Activated naive CD8-positive, alpha-beta T cell treated with anti-CD3 and anti-CD28 coated beads, Interleukin-2, amount 50 U/mL, for 24 hours (primary cell): Measurements from ENCODE around the gene CYB561.

Source experiments
- ATAC-seq: fragments of 150-1000 bp; cut with Tn5 transposase; one replicate; pipeline ENCODE4 v1.10.0; 2021
- DNase-seq: peaks from one replicate; pipeline ENCODE4 v3.0.0; 2021
- H3K27ac Mint-ChIP-seq: one replicate; pipeline ENCODE4 v1.8.0; 2021; ENCODE audit warnings: mild to moderate bottlenecking, mixed read lengths
- H3K27me3 Mint-ChIP-seq: one replicate; pipeline ENCODE4 v1.8.0; 2021; ENCODE audit warnings: mixed read lengths
- H3K36me3 Mint-ChIP-seq: one replicate; pipeline ENCODE4 v1.8.0; 2021; ENCODE audit warnings: low read depth, mixed read lengths
- H3K4me1 Mint-ChIP-seq: one replicate; pipeline ENCODE4 v1.8.0; 2021; ENCODE audit warnings: mixed read lengths
- H3K4me3 Mint-ChIP-seq: one replicate; pipeline ENCODE4 v1.8.0; 2021; ENCODE audit warnings: mild to moderate bottlenecking, moderate library complexity, mixed read lengths
- H3K9me3 Mint-ChIP-seq: one replicate; pipeline ENCODE4 v1.8.0; 2021; ENCODE audit warnings: mixed read lengths

CYB561 gene

DNA sequence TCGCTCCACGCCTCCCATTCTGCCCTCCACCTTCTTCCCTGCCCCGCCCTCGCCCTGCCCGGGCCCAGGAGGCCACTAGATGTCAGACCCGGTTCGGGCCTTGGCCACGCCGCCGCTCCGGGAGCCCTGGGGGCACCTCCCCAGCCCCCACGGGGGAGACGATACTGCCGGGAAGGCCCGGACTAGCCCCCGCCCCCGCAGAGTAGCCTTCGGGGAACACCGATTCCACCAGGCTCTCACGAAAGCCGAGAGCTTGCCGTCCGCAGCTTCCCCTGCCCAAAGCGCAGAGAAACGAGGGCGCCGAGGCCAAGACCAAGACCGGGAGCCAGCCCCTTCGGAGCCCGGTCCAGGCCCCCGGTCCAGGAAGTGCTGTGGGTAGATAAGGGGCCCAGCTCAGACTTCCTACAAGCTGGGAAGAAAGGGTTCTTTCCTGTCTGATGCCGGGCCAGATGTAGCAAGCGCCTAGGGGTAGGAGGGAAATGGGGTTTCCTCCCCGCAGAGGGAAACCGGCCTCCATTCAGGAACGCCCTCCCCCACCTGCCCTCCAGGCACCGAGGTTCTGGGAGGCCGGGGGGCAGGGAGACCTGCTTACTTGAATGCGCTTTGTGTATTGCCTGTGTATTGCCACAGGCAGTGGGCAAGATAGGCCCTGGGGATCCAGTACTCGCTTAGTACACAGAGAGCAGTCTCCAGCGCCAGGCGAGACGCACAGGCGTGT, 806 bp upstream of the CYB561 start:
- Mint-ChIP-seq H3K27me3 (peaks cover 6% of the 10 kb centered on the region), H3K36me3 (no peaks in the 10 kb centered on the region), H3K4me3 (peak overlapping the region; percentile 63), H3K9me3 (no peaks in the 10 kb centered on the region), H3K27ac (peak overlapping the region; percentile 73), H3K4me1 (peaks cover 25% of the 10 kb centered on the region)
- ATAC-seq (peak; percentile 31), DNase-seq (peak; percentile 56)

DNA sequence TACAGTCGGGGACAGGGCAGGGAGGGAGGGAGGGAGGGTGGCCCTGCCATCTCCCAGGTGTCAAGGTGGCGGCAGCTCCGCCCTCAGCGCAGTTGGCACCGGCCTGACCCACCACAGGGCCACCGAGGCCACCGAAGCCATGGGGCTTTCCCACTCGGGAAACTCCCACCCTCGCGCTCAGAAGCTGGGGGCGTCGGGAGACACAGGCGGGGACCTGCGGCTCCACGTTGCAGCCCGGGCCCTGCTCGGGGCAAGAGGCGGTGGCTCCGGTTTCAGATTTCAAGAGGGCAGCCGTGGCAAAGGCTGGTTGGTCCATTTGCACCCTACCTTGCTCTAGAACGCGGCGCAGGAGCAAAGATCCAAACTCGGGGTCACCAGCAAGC, 544 bp downstream of the CYB561 start:
- DNase-seq (peak; percentile 50), ATAC-seq (no peak)
- Mint-ChIP-seq H3K4me3 (peak overlapping the region; percentile 59), H3K9me3 (no peaks in the 10 kb centered on the region), H3K36me3 (no peaks in the 10 kb centered on the region), H3K27me3 (peaks cover 6% of the 10 kb centered on the region), H3K4me1 (peaks cover 23% of the 10 kb centered on the region), H3K27ac (peak overlapping the region; percentile 60)

DNA sequence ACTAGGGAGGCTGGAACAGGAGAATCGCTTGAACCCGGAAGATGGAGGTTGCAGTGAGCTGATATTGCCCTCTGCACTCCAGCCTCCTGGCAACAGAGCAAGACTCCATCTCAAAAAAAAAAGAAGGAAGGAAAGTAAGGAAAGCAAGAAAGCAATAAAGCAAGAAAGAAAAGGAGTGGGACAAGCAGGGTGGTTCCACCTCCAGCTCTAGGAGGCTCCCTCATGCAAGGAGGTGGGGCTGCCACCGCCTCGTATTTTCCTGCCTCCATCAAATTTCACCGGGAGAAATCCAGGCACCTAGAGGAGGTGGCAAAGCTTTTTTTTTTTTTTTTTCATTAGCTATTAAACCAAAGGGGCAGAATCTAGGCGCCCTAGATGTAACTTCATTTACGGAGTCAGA, 1.0 kb downstream of the CYB561 start:
- Mint-ChIP-seq H3K27me3 (peaks cover 6% of the 10 kb centered on the region), H3K4me1 (peaks cover 23% of the 10 kb centered on the region), H3K27ac (peak overlapping the region; percentile 35), H3K4me3 (peak overlapping the region; percentile 59), H3K9me3 (no peaks in the 10 kb centered on the region), H3K36me3 (no peaks in the 10 kb centered on the region)
- ATAC-seq = no peak
- DNase-seq = no peak

DNA sequence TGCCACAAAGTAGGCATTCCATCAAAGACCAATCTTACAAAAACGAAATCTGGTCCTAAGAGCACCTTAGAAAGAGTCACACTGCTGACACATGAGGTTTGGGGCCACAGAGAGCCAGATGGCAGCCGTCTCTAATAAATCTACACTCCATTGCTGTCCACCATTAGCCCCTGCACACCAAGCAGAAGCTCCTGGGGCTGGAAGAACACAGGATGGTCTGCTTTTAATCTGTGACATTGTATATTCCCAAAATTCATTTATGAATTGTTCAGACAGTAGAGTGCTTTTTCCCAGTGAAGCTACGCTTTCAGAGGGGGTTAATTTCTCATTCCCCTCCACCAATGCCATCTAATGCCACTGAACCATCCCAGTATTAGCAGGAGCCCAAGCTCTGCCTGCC, 1.6 kb downstream of the CYB561 start:
- peaks cover 25% of the 10 kb centered on the region for H3K4me1 Mint-ChIP-seq
- H3K4me3 Mint-ChIP-seq = no peak overlapping the region
- H3K9me3 Mint-ChIP-seq = no peaks in the 10 kb centered on the region
- peaks cover 6% of the 10 kb centered on the region for H3K27me3 Mint-ChIP-seq
- no peak overlapping the region for H3K27ac Mint-ChIP-seq
- no peaks in the 10 kb centered on the region for H3K36me3 Mint-ChIP-seq
- ATAC-seq (no peak), DNase-seq (no peak)

DNA sequence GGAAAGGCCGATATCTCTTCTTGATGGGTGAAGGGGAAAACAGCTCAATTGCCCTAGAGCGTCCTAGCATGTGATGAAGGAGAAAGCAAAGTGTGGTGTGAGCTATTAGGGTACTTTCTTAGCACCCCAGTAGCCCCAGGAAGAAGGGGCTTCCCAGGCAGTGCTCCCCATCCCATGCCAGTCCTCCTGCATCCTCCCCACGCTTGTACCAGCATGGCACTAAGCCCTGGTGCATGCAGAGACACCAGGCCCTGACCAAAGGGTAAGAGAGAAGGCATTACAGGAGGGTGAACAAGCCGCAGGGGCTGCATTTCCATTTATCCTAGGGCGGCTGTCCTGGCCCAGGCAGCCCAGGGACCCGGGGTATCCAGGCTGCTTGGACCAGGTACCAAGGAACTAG, 3.1 kb downstream of the CYB561 start:
- ATAC-seq (no peak), DNase-seq (no peak)
- H3K27me3 Mint-ChIP-seq = peaks cover 6% of the 10 kb centered on the region
- peaks cover 29% of the 10 kb centered on the region for H3K4me1 Mint-ChIP-seq
- no peak overlapping the region for H3K4me3 Mint-ChIP-seq
- no peaks in the 10 kb centered on the region for H3K9me3 Mint-ChIP-seq
- H3K27ac Mint-ChIP-seq = no peak overlapping the region
- H3K36me3 Mint-ChIP-seq = no peaks in the 10 kb centered on the region

DNA sequence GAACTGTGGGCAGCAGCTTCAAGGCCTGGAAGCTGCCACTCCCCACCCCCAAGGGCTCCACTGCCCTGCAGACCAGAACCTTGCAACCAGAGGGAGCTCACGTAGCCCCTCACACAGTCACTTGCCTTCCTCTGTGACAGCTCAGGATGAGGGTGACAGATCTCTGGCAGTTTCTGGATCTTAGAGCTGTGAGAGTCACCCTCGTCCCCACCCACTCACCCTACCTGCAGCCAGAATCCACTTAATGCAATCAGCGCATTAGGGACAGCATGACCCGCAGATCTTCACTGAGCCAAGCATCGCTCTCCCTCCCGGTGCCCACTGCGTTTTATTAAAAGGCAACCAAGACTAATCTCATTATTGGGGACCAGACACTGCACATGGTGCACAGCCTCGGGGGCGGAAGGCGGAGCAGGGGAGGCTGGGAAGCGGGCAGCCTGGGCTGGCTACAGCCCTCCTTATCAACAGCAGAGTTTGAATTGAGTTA, 3.5 kb downstream of the CYB561 start:
- Mint-ChIP-seq H3K27ac (no peak overlapping the region), H3K36me3 (no peaks in the 10 kb centered on the region), H3K4me3 (no peak overlapping the region), H3K4me1 (peaks cover 29% of the 10 kb centered on the region), H3K27me3 (peaks cover 6% of the 10 kb centered on the region), H3K9me3 (no peaks in the 10 kb centered on the region)
- DNase-seq (no peak), ATAC-seq (no peak)

DNA sequence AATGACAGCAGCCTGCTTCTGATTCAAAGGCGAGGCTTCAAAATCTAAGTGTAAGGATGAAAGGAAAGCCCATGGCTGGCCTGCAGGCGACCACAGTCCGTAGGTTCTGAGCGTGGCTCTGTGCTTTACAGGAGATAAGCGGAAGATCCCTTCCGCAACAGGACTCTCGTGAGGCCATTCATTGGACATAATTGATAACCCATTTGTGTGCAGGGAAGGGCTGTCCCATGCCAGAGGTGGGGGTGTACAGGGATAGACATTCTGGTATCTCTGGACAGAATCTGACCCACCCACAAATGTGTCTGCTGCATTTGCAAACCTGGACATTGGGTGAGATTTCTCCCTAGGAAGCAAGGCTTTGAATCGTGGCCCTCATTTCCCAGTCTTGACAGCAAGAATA, 4.0 kb downstream of the CYB561 start:
- ATAC-seq = no peak
- no peak overlapping the region for H3K4me3 Mint-ChIP-seq
- H3K27ac Mint-ChIP-seq = no peak overlapping the region

DNA sequence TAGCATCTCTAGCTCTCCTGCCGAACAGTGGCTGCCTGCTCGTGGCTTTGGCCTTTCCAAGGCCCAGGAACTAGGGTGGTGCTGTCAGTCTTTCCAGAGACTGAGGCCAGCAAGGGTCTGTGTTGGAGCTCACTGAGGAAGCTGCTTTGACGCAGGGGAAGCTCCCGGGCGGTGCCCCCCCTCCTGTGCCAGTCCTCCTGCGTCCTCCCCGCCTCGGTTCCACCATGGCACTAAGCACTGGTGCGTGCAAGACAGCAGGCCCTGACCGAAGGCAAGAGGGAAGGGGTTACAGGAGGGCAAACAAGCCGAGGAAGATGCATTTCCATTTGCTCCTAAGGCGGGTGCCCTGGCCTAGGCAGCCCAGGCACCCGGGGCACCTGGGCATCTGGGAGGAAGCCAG, 4.5 kb downstream of the CYB561 start:
- peaks cover 24% of the 10 kb centered on the region for H3K4me1 Mint-ChIP-seq

More for the DNA sequence above, 4.0 kb downstream of the CYB561 start:
- Mint-ChIP-seq H3K27me3 (peaks cover 6% of the 10 kb centered on the region), H3K36me3 (no peaks in the 10 kb centered on the region), H3K4me1 (peaks cover 24% of the 10 kb centered on the region), H3K9me3 (no peaks in the 10 kb centered on the region)
- DNase-seq = no peak

DNA sequence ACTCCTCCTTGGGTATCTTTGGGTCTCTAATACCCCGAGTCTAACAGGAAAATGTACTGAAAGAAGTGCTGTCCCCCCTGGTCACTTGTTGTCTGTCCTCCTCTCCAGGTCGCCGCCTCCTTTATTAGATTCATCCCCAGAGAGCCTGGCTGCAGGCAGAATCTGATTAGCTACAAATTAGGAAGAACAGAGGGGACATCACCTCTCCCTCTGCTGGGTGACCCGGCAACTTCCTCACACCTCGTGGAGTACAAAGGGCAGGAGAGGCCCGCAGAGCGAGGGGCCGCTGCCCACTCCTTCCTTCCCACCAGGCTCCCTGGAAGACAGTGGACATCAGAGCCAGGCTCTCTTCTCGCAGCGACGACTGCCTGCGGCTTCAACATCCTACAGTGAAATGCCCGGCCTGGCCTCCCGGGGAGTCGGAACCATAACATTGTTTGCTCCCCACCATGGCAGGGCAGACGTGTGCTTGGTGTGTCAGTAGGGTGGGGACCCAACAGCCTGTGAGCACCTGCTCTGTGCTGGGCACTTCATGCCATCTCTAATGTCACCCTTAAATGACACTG, 5.3 kb downstream of the CYB561 start:
- ATAC-seq (no peak), DNase-seq (no peak)
- Mint-ChIP-seq H3K4me1 (peaks cover 24% of the 10 kb centered on the region), H3K4me3 (no peak overlapping the region), H3K27me3 (peaks cover 6% of the 10 kb centered on the region), H3K9me3 (no peaks in the 10 kb centered on the region), H3K27ac (peak overlapping the region; percentile 80), H3K36me3 (no peaks in the 10 kb centered on the region)

More for the DNA sequence above, 4.5 kb downstream of the CYB561 start:
- no peak overlapping the region for H3K27ac Mint-ChIP-seq
- peaks cover 6% of the 10 kb centered on the region for H3K27me3 Mint-ChIP-seq
- no peaks in the 10 kb centered on the region for H3K9me3 Mint-ChIP-seq
- DNase-seq (no peak), ATAC-seq (no peak)
- no peaks in the 10 kb centered on the region for H3K36me3 Mint-ChIP-seq
- H3K4me3 Mint-ChIP-seq = no peak overlapping the region

DNA sequence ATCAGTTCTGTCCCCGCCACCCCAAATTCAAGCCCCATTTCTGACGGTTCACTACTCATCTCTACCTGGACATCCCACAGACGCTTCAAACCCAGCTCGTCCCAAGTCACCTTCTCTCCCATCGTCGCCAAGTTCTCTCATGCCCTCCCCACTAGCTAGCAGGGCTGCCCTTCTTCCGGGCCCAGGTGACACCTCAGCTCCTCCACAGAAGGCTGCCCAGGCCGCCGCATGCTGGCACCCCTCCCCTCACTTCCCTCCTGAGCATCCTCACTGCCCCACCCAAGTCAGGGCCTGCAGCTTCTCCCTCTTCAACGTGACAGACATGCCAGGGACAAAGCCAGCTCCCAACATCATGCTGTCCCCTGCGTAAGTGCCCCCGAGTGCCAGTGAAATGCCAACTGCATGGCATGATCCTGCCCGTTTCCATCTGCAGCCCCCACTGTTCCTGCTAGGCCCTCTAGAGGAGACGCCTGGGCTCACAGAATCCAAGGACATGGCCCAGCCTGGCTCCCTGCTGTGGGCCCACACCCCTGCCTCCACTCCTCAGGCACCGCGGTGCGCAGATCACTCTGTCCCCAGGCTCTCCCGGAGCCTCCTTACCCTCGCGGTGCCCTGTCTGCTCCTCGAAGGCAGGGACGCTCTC, 5.9 kb downstream of the CYB561 start:
- ATAC-seq = peak; percentile 22

DNA sequence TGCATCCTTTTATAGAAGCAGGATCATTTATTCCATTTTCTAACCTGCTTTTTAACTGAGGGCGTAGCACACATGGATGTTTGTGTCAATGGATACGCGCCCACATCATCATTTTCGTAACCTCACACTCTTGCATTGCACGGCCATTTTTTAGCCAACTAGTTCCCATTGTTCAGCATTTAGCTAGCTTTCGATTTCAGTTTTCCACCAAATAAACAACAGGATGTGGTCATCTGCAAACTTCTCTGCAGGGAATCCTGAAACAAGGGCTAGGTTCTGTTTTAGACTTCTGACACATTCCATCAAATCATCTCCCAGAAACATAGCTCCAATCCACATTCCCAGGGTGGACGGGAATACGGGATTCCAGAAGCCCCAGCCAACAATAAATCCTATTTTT, 6.4 kb downstream of the CYB561 start:
- H3K36me3 Mint-ChIP-seq = no peaks in the 10 kb centered on the region
- no peaks in the 10 kb centered on the region for H3K27me3 Mint-ChIP-seq
- no peaks in the 10 kb centered on the region for H3K9me3 Mint-ChIP-seq
- H3K27ac Mint-ChIP-seq = peak overlapping the region; percentile 80
- peaks cover 23% of the 10 kb centered on the region for H3K4me1 Mint-ChIP-seq
- DNase-seq = no peak
- no peak for ATAC-seq
- H3K4me3 Mint-ChIP-seq = peak overlapping the region; percentile 54

More for the DNA sequence above, 5.9 kb downstream of the CYB561 start:
- Mint-ChIP-seq H3K27me3 (peaks cover 4% of the 10 kb centered on the region), H3K4me1 (peaks cover 24% of the 10 kb centered on the region), H3K9me3 (no peaks in the 10 kb centered on the region), H3K36me3 (no peaks in the 10 kb centered on the region), H3K27ac (peak overlapping the region; percentile 80), H3K4me3 (peak overlapping the region; percentile 54)
- DNase-seq = no peak

DNA sequence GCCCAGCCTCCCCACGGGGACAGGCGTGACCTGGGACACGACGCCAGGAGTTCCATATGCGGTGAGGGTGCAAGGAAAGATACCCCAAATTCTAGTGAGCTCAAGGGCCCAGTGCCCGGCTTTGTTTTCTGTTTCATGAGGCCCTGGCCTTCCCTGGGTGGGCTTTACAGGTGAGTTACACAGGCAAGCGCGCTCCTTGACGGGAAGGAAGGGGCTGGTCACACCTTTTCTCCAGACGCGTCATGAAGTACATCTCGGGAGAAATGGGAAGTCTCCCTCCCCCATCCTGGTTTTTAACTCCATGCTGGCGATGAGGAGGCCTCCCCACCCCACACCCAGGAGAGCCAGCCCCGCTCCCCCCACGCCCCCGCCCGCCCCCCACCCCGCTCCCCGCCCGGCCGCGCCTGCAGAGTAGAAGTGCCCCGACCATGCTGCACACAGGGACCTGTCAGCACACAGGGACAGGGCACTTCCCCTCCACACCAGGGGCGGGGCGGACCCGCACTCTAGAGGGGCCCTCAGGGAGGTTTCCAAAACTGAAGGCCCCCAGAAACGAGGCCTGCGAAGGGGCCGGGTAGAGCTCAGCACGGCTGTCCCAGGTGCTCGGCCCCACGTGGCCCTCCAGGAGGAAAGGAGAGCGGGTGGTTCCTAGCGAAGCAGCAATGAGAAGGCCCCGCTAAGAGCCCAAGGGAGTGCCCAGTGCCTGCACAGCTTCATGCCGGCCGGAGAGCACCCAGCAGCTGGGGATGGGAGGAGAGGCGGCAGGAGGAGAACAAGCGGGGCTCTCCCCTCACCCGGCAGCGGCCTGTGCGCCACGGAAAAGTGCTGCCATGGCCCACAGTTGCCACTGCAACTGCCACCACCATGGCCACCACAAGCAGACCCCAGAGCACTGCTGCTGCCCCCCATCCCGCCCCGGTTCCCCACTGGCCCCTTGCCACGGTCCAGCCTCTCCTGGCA, 7.7 kb downstream of the CYB561 start:
- H3K4me1 Mint-ChIP-seq = peaks cover 31% of the 10 kb centered on the region
- DNase-seq (no peak), ATAC-seq (no peak)
- no peak overlapping the region for H3K27ac Mint-ChIP-seq
- H3K4me3 Mint-ChIP-seq = no peak overlapping the region
- H3K27me3 Mint-ChIP-seq = no peaks in the 10 kb centered on the region
- H3K9me3 Mint-ChIP-seq = no peaks in the 10 kb centered on the region
- no peaks in the 10 kb centered on the region for H3K36me3 Mint-ChIP-seq

DNA sequence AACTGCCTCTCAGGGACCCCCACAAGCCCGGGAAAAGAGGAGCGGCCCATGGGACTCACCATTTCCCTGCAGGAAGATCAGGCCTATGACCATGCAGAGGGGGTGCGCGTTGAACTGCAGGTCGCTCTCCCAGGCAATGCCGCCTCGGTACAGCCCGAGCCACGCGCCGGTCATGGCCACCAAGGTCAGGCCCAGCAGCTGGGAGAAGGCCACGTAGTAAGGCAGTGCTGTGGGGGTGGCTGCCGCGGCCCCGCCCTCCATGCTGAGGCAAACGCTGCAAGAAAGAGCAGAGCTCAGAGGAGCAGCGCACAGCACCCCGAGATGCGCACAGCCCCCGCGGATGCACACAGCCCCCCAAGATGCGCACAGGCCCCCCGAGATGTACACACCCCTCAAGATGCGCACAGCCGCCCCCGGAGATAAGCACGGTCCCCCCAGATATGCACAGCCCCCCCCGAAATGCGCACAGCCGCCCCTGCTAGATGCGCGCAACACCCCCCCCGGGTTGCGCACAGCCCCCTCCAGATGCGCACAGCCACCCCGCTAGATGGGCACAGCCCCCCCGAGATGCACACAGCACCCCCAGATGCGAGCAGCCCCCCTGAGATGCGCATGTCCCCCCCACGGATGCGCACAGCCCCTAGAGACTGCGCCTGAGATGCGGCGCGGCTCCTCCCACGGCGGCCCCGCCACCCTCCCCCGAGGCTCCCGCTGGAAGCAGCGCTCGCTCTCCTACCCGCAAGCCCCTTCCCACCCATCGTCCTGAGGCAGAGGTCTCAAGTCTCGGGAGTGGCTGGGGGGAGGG, 8.6 kb downstream of the CYB561 start:
- H3K4me3 Mint-ChIP-seq = no peak overlapping the region
- H3K27me3 Mint-ChIP-seq = no peaks in the 10 kb centered on the region
- ATAC-seq = no peak
- H3K27ac Mint-ChIP-seq = no peak overlapping the region
- H3K36me3 Mint-ChIP-seq = no peaks in the 10 kb centered on the region
- H3K4me1 Mint-ChIP-seq = peaks cover 35% of the 10 kb centered on the region
- DNase-seq = no peak
- no peaks in the 10 kb centered on the region for H3K9me3 Mint-ChIP-seq
